NCI-H1048 (cell line): ENCODE results near the gene MAP3K12.

ENCODE experiments used
- DNase-seq: peaks from one replicate; lab custom pipeline; 2025; lab: John Stamatoyannopoulos, UW

The MAP3K12 gene

DNA sequence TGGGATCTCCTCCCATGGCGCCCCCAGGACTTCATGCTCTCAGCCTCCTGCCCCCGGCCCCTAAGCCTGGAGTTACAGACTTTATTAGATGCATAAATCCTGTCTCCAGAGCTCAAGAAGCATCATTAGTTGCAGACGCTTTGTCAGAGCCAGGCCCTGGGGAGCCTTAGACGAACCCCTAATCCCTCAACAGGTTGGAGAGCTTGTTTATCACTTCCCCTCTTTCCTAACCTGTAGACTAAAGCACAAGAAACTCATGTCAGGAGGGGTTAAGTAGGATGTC is 8.3 kb upstream of the MAP3K12 start:
- no peak for DNase-seq

GRCh38 chr12:53506881-53507602 is 7.8 kb upstream of the MAP3K12 start, which contains the start of gene NPFF:
TSS of gene NPFF (minus strand) at chr12:53507484. CDS start at chr12:53507474, 10 bp downstream.
- no peak for DNase-seq

- DNase-seq = no peak
Observed at GRCh38 chr12:53506450-53506785, 7.2 kb upstream of the MAP3K12 start.

DNA sequence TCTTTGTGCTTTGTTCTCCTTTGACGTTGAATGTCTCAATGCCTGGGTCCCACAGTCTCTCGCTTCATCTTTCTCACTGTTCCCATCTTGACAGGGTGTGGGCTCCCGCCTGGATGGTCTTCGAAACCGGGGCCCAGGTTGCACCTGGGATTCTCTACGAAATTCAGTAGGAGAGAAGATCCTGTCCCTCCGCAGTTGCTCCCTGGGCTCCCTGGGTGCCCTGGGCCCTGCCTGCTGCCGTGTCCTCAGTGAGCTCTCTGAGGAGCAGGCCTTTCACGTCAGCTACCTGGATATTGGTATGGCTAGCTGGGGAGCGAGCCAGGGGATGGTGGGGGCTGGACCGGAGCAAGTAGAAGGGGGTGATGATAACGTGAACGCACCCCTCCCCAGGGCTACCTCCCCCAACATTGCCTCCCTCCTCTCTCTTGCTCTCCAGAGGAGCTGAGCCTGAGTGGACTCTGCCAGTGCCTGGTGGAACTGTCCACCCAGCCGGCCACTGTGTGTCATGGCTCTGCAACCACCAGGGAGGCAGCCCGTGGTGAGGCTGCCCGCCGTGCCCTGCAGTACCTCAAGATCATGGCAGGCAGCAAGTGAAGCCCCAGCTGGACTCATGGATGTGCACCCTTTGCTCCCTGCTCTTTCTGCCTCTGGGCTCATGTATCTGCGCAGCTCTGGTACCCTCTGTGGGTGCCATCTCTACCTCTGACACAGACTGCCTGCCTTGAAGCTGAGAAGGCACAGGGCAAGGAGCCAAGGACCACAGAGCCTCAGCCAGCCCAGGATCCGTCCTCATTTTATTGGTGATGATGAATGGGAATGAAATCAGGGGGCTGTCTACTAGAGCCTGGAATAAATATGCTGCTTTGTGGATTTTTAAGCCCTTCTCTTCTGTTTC is 6.5 kb upstream of the MAP3K12 start:
- DNase-seq = no peak

DNA sequence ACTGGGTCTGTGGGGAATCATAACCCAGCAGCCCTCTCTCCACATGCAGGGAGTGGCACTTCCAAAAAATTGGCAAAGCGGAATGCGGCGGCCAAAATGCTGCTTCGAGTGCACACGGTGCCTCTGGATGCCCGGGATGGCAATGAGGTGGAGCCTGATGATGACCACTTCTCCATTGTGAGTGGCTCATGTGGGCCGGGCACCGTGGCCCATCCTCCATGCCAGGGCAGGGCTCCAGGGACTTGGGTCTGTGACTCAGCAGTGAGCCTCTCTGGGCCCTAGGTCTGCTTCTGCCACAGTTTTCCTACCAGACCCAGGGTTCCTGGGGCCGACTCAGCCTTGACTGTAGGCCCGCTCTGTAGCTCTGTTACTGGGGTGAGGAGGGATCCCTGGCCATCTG is 5.8 kb upstream of the MAP3K12 start:
- DNase-seq = no peak

GRCh38 chr12:53504004-53504920 is 5.0 kb upstream of the MAP3K12 start:
- DNase-seq = no peak

GRCh38 chr12:53502983-53503728 is 3.9 kb upstream of the MAP3K12 start:
- DNase-seq = no peak

GRCh38 chr12:53502331-53502730 is 3.1 kb upstream of the MAP3K12 start:
- DNase-seq = no peak

DNA sequence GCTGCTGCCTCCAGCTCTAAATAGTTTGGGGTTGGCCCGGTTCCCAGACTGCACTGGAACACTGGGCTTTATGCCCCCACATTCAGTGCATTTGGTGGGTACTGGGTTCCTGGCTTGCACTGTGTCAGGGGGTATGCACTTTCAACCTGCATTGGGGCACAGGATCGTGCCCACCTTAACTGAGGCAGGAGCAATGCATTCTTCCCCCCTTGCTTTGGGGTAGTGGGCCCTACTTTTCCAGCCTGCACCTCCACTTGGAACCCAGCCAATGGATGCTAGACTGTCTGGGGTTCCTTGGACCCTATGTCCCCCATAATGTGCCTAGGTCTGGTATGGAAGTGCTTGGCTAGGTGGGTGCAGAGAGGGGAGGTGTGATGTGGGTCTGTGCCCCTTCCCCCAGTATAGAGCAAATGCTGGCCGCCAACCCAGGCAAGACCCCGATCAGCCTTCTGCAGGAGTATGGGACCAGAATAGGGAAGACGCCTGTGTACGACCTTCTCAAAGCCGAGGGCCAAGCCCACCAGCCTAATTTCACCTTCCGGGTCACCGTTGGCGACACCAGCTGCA is 2.4 kb upstream of the MAP3K12 start:
- DNase-seq = no peak

DNA sequence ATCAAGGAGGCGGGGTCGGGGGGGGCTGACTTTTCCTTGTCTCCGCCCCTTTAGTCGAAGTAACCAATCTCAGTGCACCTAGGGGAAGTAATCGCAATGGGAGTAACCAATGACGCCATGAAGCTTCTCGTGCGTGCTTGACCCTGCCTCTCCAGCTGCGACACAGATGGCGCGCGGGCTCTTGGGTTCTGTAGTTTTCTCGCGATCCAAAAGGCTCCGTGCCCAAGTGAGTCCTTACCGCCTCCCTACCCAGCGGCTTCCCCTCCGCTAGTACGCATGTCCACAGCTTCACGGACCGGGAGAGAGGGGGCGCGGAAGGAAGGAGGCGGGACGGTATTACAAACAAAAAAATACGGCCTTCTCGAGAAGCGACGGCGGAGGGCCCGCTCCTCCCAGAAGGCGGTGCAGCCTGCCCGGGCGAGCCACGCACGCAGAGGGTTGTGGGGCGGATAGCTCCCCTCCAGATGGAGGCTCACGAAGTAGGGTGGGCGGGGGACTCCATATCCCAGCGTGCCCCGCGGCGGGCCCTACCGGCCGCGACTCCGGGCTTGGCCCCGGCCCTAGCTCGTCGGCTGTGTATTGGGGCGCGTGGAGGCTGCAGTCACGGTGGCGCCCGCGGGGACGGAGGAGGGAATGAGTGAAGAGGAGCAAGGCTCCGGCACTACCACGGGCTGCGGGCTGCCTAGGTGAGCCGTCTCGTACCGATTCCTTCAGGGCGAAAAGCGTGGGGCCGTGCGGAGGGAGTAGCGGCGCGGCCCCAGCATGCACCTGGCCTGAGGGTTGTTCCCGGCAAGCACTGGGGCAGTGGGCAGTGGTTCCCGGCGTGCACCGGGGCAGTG is 1.7 kb upstream of the MAP3K12 start, which contains the start of gene TARBP2:
Gene TARBP2, plus strand, starts transcription at position 508 of the 839 bp plus-strand sequence. Its CDS starts 126 bp downstream, at position 634.
- DNase-seq = peak; percentile 96

- no peak for DNase-seq
Observed at GRCh38 chr12:53500142-53500775, 1.0 kb upstream of the MAP3K12 start.

DNA sequence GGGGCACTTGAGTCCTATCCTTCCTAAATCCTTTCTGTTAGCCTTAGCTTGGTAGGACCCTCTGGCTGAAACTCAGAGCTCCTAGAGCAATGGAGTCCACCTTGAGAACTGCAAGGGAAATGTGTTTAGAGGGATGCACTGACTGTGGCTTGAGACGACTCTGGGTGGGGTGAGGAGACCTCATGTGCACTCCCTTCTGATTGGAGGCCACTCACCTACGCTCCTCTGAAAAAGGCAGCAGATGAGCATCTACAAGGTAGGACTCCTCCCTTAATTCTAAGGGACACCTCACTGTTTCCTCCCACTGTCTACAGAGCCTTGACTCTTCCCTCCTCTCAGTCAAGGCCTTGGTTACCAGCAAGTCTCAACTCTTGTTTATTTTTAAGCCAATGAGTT is 1.0 kb downstream of the MAP3K12 start:
- DNase-seq = no peak

GRCh38 chr12:53497461-53497860 is 1.8 kb downstream of the MAP3K12 start:
- no peak for DNase-seq

DNA sequence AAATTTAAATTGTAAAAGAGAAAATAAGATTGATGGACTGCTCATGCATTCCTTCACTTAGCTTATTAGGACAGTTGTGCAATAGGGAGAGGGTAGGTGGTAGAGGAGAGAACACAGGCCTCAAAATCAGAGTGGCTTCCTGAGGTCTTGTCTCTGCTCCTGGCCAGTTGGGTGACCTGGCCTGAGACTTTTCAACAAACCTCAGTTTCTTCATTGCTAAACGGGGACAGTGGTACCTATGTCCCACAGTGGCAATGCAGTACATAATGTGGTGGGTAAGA is 2.6 kb downstream of the MAP3K12 start:
- DNase-seq = no peak

GRCh38 chr12:53495903-53496751 is 3.1 kb downstream of the MAP3K12 start:
- DNase-seq = no peak

- DNase-seq = no peak
Observed at GRCh38 chr12:53493610-53494391, 5.5 kb downstream of the MAP3K12 start.

- DNase-seq = peak; percentile 68
Observed at GRCh38 chr12:53492830-53493609, 6.2 kb downstream of the MAP3K12 start.

DNA sequence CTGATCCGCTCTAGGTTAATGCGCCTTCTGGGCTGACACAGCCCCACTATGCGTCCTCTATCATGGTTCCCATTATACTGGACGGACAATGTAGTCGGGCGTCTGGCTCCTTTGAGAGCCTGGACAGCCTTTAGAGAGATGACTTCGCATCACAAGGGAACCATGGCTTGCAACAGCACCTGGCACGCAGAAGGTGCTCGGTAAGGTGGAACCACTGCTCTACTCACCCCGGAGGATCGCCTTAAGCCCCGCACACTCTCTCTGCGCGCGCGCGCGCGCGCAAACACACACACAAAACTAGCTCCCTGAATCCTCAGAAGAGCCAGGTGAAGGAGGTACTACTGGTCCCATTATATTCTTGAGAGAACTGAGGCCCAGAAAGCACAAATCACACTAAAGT is 7.1 kb downstream of the MAP3K12 start:
- DNase-seq = no peak
